K562 (cell line): ENCODE measurements around the gene KCNF1.

Experiments used
- FOS ChIP-seq: IDR thresholded peaks from 3 replicates; pipeline ENCODE4 v1.6.1; 2011; ENCODE audit not compliant: insufficient read length; ENCODE audit errors: extremely low read depth
- RBM15 ChIP-seq: fragments of 200-400 bp; formaldehyde crosslinking; IDR thresholded peaks from 2 replicates; pipeline ENCODE4 v1.6.1; 2018; ENCODE audit warnings: mild to moderate bottlenecking, low read length, moderate library complexity; ENCODE audit not compliant: insufficient read depth
- SAFB ChIP-seq: fragments of 200-400 bp; formaldehyde crosslinking; IDR thresholded peaks from 2 replicates; pipeline ENCODE4 v1.6.1; 2017; ENCODE audit warnings: low read depth, low read length, borderline replicate concordance
- ZNF384 ChIP-seq: IDR thresholded peaks from 2 replicates; pipeline ENCODE4 v1.6.1; 2012; ENCODE audit warnings: low read depth, low read length, improper control_type of control experiment

DNA sequence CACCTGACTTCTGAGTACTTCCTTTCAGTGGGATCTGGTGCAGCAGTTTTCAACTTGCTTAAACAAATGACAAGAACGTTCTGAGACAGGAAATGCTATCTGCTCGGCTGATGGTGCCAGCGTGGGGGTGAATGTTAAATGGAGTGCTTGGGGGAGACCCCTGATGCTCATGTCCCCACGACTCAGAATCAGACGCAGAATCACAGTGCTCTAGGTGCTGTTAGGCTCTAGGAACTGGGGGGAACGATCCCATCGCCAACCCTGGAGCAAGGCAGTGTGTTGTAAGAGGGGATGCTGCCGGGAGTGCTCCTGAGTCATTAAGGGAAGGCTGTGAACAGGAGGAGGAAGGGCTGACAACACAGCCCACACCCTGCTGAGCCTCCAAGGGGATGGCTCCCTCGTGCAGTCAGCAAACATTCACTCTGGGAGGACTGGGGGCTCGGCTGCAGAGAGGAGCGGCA, 34.1 kb upstream of the KCNF1 start:
- TF ChIP-seq ZNF384 (no peak), RBM15 (no peak), SAFB (no peak), FOS (no peak)
